Stimulated activated CD4-positive, alpha-beta T cell treated with anti-CD3 and anti-CD28 coated beads, Interleukin-1b, Interleukin-23, amount 100 ng/mL, for 1 hour (primary cell): ENCODE results near the gene PAX5.

Source experiments
- DNase-seq, 2 donors: peaks; one replicate each; pipeline ENCODE4 v3.0.0-alpha.2; 2020; ENCODE audit warnings: low read depth in 2 of 2

The PAX5 gene

DNA sequence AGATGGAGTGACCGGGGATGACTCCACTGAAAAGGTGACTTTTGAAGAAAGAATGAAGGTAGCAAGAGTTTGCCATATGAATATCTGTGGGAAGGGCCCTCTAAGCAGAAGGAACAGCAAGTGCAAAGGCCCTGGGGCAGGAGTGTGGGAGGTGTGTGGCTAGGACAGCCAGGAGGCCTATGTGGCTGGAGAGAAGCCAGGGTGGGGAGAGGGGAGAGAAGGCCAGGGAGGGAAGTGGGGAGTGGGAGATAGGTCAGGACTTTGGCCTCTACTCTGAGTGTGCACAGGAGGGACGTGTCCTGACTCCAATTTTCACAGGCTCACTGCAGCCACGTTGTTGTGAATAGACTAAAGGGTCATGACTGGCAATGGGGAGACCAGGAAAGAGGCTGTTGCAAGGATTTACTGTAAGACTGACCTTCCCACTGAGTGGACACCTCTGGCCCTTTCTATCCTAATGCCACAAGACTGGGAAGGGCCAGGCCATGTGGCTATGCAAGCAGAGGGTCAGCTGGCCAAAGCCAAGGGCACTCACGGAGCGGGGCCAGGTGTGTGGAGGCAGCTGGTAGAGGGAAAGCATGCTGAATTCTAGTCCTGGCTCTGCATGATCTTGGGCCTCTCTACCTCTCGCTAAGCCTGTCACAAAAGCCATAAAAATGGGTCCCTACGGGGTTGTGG, 172.4 kb downstream of the PAX5 start:
- no peak for DNase-seq

DNA sequence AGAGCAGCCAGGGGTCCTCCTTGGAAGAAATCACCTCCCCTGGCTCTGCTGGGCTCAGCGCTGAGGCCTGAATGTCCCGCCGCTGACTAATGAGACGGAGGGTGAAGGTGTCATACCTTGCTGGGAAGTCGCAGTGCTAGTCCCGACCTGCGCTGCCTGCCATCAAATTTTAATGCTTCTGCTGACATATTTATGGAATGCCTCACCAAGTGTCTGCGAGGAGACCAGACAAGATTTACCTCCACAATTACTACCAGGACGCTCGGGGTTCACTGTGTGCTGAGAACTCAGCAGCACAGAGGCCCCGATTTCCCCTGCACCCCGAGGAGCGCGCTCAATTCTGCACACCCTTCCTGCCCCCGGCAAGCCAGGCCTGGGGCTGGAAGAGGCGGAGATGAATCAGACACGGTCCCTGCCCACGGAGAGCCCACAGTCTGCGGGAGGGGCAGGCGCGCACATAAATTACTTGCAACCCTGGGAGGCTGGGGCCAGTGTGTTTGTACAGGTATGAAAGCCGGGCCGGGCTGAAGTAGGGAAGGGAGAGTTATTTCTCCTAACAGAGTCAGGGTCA, 175.2 kb downstream of the PAX5 start:
- DNase-seq = no peak

DNA sequence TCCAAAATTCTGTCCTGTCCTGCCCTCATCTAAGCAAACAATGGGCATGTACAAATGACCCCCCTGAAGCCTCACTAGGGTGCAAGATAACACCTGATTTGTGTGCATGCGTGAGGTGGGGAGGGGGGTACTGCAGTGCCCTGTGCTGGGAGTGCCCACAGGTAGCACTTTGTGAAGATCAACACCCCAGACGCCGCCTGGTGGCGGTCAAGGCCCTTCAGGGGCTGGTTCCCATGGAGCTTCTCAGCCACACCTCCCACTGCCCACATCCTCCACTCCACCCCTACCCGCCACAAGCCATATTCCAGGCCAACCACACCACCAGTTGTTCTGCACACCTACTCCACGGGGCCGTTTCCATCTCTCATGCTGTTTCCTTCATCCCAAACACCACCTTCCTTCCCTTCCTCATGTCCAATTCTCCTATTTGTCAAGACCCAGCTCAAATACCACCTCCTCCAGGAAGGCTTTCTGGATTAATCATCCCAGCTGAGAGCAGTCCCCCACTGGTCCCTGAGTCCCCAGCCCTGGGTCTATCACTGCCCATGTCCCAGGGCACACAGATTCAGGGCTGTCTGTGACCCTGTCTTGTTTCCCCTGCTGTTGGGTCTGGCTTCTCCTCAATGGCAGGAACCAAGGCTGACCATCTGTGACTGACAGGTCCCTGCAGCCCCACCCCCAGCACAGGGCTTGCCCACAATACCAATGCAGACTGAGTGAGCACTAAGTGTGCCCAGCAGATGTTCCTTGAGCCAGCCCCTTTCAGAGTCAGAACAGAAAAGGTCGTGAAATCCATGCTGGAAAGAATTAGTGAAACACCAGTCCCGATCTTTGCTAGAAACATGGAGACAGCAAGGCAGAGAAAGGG, 178.4 kb downstream of the PAX5 start:
- no peak for DNase-seq

DNA sequence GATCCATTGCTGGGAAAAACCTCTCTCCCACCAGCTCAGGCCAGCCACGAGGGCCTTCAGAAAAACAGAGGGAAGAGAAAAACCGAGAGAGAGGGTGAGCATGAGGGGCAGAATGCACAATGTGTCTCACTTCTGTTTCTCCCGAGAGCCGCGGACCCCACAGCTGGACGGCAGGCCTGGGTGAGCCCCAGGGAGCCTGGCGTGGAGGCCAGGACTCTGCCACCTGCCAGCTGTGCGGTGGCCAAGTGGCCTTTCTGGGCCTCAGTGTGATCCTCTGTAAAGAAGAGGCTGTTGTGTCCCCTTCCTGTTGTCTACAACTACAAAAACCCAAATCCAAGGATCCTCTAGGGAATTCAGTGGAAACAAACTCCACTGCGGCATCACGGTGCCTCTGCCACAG, 179.3 kb downstream of the PAX5 start:
- DNase-seq = no peak

DNA sequence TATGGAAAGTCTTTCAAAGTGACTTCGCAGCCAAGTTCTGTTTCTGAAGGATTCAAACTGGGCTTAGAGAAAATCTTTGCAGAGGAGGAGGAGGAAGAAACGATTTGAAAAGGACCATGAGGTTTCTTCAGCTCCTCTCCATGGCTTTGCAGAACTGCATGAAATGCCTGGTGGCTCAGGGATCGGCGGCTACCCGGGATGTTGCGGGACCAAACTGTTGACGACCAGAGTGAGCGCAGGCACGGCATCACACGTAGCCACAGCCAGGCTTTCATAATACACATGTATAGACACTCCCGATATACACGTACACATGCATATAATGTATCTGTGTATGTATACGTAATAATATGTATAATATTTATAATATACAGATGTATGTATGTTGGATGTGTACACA, 180.0 kb downstream of the PAX5 start:
- DNase-seq = no peak

DNA sequence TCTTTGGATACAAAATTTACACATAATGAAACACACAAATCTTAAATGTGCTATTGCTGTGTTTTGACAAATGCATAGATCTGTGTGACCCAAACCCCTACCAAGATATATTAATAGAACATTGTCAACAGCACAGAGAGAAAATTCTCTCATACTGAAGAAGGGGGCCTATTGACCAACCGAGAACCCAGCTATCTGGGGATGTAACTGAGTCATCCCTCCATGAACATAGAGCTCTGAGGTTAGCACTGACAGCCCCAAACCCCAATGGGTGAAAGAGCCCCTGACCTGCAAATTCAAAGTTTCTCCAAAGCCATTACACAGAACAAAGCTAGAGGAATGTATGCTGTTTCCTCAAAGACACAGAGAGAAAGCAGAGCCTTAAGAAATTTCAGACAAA, 180.8 kb downstream of the PAX5 start:
- no peak for DNase-seq

DNA sequence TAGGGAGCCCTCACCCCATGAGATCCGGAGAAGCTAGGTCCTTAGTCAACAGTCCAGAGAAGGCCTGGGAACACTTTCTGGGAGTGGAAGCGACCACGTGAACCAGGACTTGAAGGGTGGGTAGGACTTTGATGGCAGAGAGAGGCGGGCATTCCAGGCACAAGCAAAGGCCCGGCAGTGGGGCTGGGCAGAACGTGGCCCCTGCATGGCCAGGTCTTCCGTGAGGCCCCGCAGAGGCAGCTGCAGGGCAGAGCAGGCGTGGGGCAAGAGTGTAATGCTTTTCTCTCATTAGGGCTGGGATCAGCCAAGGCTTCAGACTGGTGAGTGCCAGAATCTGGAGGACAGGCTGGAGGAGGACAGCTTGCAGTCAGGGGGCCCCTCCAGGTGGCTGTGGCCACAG, 184.1 kb downstream of the PAX5 start:
- DNase-seq = no peak

DNA sequence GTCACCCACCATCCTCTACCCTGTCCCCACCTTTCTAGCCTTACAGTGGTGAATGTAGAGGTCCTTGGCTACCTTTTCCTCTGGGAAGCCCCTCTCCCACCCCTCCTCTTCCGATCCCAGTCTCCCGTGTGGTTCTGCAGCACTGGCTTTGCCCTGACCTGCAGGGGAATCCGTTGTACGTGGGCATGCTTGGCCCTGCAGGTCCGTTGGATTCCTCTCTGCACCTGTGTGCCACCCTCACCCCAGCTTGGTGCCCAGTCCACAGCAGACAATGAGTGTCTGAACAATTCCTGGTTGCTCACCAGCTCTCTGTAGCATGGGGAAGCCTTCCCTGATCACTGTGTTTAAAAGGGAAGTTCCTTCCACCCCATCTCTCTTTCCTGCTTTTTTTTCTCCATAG, 185.1 kb downstream of the PAX5 start:
- no peak for DNase-seq

DNA sequence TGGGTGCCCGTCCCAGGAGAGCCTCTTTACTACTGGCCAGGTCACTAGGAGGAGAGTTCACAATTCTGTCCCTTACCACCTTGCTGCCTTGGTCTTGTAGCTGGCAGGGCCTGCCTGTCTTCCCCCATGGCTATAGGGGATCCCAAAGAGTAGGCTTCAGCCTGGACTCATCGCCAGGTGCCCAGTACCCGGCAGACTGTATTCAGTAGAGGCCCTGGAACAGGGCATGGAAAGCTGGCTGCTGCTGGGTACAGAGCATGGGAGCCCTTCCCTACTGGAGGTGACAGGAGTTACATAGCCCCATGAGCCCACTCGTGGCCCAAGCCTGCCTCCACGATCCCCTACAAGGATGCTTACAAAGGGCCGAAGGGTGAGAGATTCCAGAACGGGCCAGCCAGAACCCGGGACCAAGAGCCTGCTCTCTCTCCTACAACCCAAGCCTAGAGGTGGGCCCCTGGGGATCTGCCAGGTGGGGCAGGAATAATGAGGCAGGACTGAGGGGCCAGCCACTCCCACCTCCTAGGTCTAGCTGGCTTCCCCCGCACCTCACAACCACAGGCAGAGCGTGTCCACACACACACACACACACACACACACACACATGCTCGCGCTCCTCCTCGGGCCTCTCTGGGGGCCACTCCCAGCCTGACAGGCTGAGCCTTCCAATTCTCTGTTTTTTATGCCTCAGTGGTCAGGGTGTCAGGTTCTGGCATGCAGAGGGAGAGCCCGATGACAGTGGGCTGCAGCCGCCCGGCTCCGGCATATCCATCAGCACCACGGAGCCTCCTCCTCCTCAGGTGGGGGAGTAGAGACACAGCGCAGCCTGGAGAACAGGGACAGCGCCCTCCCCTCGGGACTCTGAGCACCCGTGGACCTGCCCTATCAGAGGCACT, 186.0 kb downstream of the PAX5 start:
- DNase-seq = no peak

DNA sequence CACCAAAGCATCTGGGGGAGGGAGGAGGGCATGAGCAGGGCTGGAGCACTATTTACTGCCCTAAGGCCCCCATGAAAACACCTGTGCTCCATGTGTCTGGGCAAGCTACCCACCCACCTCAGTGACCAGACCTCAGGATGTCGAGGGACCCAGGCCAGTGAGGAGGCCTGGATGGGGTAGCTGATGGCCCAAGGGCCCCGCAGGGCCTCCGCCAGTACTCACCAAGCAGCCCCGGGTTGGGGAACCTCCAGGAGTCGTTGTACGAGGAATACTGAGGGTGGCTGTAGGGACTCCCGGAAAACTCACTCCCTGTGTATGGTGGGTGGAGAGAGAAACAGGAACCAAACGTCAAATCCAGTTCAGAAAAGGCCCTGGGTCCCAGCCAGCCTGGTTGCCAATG, 187.4 kb downstream of the PAX5 start:
- DNase-seq = no peak

DNA sequence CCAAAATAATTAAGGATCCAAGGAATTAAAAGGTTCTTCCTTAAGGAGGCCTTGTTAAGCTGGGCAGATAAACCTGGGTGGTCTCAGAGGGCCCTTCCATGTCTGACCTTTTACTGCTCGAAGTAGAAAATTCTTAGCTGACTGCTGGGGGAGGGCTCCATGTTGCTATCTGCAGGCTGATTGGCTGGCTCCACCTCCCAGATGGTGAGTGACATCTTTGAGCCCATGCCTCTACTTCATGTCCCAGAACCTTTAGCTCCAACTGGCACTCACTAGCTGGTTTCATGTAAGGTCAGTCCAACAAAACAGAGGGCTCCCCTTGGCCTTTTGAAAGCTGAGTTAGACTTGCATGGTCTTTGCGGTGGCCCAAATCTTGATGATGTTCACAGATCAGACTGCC, 188.2 kb downstream of the PAX5 start:
- DNase-seq = no peak

DNA sequence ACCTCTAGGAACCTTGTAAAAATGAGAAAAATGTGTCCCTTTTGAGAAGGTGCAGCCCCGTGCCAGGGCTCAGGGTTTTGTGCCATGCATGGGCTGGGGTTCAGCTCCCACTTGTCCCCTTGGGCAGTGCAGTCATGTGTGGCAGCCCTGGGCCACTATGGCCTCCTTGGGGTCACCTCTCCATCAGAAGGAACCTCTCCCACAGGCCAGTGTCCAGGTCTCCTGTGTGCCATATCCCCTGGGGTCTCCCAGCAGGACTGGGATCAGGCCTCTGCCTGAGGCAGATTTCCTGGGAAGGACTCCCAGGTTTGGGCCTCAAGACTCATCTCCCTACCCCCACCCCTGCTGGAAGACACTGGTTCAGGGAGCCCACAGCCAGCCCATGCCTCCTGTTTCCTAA, 189.1 kb downstream of the PAX5 start:
- no peak for DNase-seq

DNA sequence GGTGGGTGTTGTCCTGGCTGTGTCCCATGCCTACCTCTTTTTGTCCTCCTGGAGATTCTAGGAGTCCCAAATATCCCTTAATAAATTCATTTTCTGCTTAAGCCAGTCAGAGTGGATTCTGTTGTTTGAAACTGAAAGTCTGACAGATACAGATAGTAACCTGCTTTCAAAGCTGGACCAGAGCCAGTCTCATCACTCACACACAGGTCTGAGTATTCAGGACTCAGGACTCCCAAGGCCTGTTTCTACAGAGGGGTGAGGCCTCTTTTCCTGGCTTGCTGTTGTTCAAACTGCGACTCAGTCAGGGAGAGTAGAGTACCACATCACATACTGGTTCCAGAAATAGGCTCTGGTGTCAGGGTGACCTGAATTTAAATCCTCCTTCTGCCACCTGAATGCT, 190.1 kb downstream of the PAX5 start:
- no peak for DNase-seq

DNA sequence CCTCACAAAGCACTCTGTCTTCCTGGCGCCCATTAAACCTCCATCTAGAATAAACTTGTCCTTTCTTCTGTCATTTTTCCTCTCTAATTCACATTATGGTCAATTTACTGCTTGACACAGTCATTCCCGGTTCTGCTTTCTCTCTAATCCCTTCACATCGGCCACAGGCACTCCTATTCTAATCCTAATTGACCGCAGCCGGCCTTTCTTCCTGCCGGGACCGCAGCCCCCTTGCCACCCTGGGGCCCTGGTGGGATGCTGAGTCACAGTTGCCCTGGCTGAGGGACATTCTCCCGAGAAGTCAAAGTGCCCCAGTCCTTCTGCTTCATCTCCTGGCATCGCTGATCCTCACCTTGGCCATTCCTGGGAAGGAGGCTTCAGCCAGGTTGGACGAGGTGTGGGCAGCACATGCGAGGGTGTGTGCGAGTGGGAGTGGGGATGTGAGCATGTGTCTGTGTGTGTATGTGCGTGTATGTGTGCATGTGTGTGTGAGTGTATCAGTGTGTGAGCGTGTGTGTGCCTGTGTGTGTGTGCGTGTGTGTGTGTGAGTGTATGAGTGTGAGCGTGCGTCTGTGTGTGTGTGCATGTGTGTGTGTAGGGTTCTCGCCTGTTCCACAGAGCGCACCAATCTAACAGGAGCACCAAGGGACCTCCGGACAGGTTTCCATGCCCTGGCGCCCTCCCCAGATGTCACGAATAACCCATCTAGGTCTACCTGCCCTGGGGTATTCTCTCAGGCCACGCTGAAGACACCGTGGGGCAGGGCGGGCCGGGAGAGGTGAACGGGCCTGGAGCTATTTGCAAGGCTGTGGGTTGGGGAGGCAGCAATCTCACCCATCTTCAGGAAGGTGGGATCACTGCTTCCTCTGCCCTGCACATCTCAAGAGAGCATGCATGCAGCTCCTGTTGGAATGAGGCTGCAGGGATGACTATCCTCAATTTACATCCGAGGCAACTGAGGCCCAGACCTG, 191.2 kb downstream of the PAX5 start:
- no peak for DNase-seq

DNA sequence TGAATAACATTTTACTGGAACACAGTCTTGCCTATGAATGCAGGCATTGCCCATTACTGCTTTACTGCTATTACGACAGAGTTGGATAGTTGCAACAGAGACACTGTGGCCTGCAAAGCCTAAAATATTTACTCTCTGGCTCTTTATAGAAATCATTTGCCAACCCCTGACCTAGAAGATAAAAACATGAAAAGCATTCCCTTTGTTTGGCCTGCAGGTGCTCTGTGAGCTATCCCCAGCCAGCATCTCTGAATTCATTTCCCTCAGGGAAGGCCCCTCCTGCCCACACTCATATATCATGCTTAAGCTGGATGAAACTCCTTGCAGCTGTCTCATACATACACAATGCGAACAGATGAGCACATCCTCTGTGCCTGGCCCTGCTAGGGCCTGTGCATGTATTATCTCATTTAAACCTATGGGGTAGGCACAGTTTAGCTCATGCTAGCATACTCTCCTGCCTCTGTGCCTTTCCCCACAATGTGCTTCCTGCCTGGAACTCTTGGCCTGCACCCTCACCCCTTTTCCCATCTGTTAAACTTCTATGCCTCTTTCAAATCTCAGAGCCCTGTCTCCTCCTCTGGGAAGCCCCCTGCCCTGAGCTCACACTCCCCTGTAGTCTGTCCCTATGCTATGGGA, 193.1 kb downstream of the PAX5 start:
- no peak for DNase-seq

DNA sequence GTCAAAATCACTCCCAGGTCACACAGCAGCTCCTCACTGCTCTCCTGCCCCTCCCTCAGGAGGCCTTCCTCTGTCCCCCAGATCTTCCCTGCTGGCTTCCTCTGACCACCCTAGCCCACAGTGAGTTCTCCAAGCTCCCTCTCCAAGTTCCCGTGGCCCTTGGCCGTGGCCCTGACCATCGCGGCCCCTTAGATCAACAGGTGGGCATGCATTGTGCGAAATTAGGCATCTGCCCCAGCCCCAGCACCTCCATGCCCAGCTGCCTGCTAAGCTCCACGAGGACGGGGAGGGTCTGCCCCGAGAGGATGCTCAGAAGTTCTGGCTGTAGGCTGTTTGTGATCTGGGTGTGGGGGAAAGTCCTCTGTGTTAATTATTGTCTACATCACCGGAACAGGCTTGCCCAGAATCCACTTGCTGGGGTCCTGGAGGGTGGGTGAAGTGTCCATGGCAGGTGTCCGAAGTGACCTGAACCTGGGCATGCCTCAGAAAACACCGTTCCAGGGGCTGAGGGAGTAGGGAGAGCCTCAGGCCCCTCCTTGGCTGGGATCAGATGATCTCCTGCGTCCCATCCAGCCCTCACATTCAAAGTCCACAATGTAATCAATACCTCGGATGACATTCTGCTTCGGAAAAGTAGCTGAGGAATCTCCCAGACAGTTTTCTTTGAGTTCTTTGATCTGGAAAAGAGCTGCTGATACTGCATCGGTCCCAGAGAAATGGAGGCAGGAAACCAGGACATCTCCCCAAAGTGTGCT, 194.8 kb downstream of the PAX5 start:
- DNase-seq = no peak

DNA sequence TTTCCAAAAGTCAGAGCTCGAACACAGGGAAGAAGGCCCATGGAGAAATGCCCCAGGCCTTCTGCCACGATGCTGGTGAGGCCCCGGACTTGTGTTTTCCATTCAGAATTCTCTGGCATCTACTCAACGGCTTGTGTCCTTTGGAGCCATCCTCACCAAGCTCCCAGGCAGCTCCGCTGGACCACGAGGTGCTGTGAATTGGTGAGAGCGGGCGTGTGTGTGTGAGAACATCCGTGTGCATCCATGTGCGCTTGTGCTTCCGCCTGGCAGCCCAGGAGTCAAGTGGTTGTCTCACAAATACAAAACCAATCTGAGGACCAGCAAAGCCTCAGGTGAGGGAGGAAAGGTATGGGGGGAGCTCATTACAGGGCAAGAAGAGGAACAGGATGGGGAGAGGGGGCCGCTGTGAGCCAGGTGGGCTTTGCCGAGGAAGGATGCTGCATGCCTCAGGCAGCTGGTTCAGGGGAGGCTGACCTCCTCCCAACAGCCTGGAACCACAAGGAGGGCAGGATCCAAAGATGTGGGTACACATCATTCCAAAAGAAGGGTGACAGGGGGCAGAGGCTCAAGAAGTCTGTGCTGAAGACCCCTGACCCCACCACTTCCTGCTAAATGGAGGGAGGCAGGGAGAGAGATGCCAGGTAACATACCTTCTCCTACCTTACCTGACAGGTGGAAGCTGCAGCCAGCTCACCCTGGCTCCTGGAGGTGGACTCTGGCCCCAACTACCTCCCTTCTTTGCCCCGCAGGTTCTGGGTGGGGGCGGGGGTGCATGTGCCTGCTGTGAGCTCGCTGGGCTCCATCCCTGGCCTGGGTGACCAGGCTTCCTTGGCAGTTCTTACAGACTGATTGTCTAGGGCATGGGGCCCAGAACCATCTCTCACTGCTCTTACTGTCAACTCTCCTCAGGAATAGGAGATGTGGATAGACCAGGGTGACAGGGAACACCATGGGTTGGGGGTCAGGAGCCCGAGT, 196.3 kb downstream of the PAX5 start:
- DNase-seq = no peak

DNA sequence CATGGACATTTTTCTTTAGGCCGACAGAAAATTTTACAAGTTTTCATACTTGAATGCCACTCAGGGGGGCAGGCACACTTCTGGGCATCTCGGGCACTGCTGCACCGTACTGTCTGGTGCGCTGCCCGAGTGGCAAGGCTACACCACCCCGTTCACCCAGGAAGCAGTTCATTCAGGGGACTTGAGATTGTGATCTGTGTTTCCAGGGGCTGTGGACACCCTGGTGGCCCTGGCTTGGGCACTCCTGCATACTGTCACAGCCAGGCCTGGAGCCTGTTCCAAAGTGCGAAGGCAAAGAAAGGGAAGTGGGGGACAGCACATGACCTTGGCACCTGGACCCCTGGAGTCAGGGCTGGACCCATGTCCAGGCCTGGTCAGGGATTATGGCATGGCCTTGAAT, 197.6 kb downstream of the PAX5 start:
- no peak for DNase-seq
